SK-N-SH (cell line): Measurements from ENCODE around the gene LYL1. TPM values are rescaled to one million over a fixed set of nuclear protein-coding genes. Genes with fewer than 3 reads are reported as not detected.
A peak's percentile ranks its signal among the peaks of the same experiment; 100 is the strongest.

ENCODE experiments used
- CTCF ChIA-PET: fragments of 300-600, 350-600 bp; formaldehyde crosslinking; extraction: SDS; loops from one replicate; lab custom pipeline; 2021; lab: Yijun Ruan, JAX
- POLR2A ChIA-PET: fragments of 350-600 bp; sonication (Branson Sonifier 250); formaldehyde crosslinking; extraction: SDS; loops from one replicate; lab custom pipeline; 2020; ENCODE audit warnings: antibody characterized with exemption, inconsistent platforms; lab: Yijun Ruan, JAX
- DNase-seq: peaks from one replicate; pipeline ENCODE4 v3.0.0; 2012
- H2AFZ ChIP-seq: fragments of 200-600 bp; sonication (generic); 2 replicates; pipeline ENCODE4 v1.8.1; 2016; ENCODE audit warnings: antibody characterized with exemption, mild to moderate bottlenecking, low read depth
- H3F3A ChIP-seq: fragments of 200-600 bp; sonication (generic); replicated peaks from 2 replicates; pipeline ENCODE3; 2016; ENCODE audit warnings: antibody characterized with exemption, mild to moderate bottlenecking; ENCODE audit not compliant: insufficient read depth
- H3K27ac ChIP-seq, 2 experiments: fragments of 200-500 bp in 1 of 2; fragments of 200-600 bp in 1 of 2; sonication (Bioruptor generic) in 1 of 2; sonication (generic), shearing (Covaris generic) in 1 of 2; 2 replicates each; pipeline versions ENCODE4 v1.5.1 to v1.6.1; 2014 to 2016; ENCODE audit warnings: low read depth in 2 of 2, inconsistent platforms in 1 of 2, low read length in 1 of 2, mild to moderate bottlenecking in 1 of 2, mixed read lengths in 1 of 2
- H3K27me3 ChIP-seq: fragments of 200-600 bp; sonication (generic), shearing (Covaris generic); 2 replicates; pipeline ENCODE4 v1.6.1; 2016; ENCODE audit warnings: mixed run types; ENCODE audit not compliant: insufficient read depth
- H3K36me3 ChIP-seq, 2 experiments: fragments of 200-500 bp in 1 of 2; fragments of 200-600 bp in 1 of 2; sonication (Bioruptor generic) in 1 of 2; sonication (generic) in 1 of 2; replicated peaks in 1 of 2; 2 replicates each; pipeline versions ENCODE3 to v1.5.1; 2014 to 2016; ENCODE audit warnings: low read length in 1 of 2, mild to moderate bottlenecking in 1 of 2; ENCODE audit not compliant: insufficient read depth in 2 of 2, control insufficient read depth in 1 of 2
- H3K4me1 ChIP-seq, 2 experiments: fragments of 200-500 bp in 1 of 2; fragments of 200-600 bp in 1 of 2; sonication (Bioruptor generic) in 1 of 2; sonication (generic), shearing (Covaris generic) in 1 of 2; 2 replicates each; pipeline versions ENCODE4 v1.5.1 to v1.6.1; 2014 to 2016; ENCODE audit warnings: low read depth in 1 of 2, low read length in 1 of 2, mixed run types in 1 of 2; ENCODE audit not compliant: insufficient read depth in 2 of 2, control insufficient read depth in 1 of 2
- H3K4me2 ChIP-seq: fragments of 200-600 bp; sonication (generic), shearing (Covaris generic); 2 replicates; pipeline ENCODE4 v1.6.1; 2017; ENCODE audit warnings: mixed run types
- H3K4me3 ChIP-seq, 2 experiments: fragments of 200-500 bp in 1 of 2; fragments of 200-600 bp in 1 of 2; sonication (Bioruptor generic) in 1 of 2; sonication (generic), shearing (Covaris generic) in 1 of 2; 2 replicates each; pipeline versions ENCODE4 v1.5.1 to v1.8.1; 2014 to 2016; ENCODE audit warnings: low read depth in 2 of 2, inconsistent platforms in 1 of 2, low read length in 1 of 2, mild to moderate bottlenecking in 1 of 2, mixed read lengths in 1 of 2, moderate library complexity in 1 of 2
- H3K79me2 ChIP-seq: fragments of 200-600 bp; sonication (generic); 2 replicates; pipeline ENCODE4 v1.8.1; 2017; ENCODE audit warnings: mild to moderate bottlenecking; ENCODE audit not compliant: insufficient read depth
- H3K9ac ChIP-seq: fragments of 200-600 bp; sonication (generic); 2 replicates; pipeline ENCODE4 v1.6.1; 2017; ENCODE audit warnings: mixed run types
- H3K9me2 ChIP-seq: fragments of 200-600 bp; sonication (generic); 2 replicates; pipeline ENCODE4 v1.6.1; 2017; ENCODE audit warnings: mixed run types
- H3K9me3 ChIP-seq: fragments of 200-600 bp; sonication (generic); 2 replicates; pipeline ENCODE4 v1.6.1; 2017; ENCODE audit warnings: mixed run types, mild to moderate bottlenecking, moderate library complexity
- H4K20me1 ChIP-seq: fragments of 200-600 bp; sonication (generic); 2 replicates; pipeline ENCODE4 v1.6.1; 2017; ENCODE audit warnings: mild to moderate bottlenecking, mixed run types; ENCODE audit not compliant: insufficient read depth
- ELF1 ChIP-seq: IDR thresholded peaks from 2 replicates; pipeline ENCODE4 v1.4.0; 2012
- EP300 ChIP-seq, 2 experiments: IDR thresholded peaks; 2 replicates each; pipeline versions ENCODE4 v1.4.0 to v1.6.1; 2012; ENCODE audit warnings: borderline replicate concordance in 1 of 2, low read depth in 1 of 2, low read length in 1 of 2
- EZH2phosphoT487 ChIP-seq: fragments of 200-600 bp; sonication (generic); IDR thresholded peaks from 2 replicates; pipeline ENCODE4 v1.6.1; 2017; ENCODE audit warnings: low read depth, mixed run types, mild to moderate bottlenecking, antibody characterized with exemption, moderate library complexity, borderline replicate concordance
- FOXM1 ChIP-seq: IDR thresholded peaks from 2 replicates; pipeline ENCODE4 v1.4.0; 2012; ENCODE audit warnings: low read depth, mild to moderate bottlenecking
- MEF2A ChIP-seq: IDR thresholded peaks from 2 replicates; pipeline ENCODE4 v1.4.0; 2012; ENCODE audit warnings: low read depth, borderline replicate concordance
- NFIC ChIP-seq: IDR thresholded peaks from 2 replicates; pipeline ENCODE4 v1.4.0; 2012; ENCODE audit warnings: borderline replicate concordance
- NRF1 ChIP-seq: IDR thresholded peaks from 2 replicates; pipeline ENCODE4 v1.6.1; 2012; ENCODE audit warnings: low read depth, mild to moderate bottlenecking, low read length
- POLR2AphosphoS5 ChIP-seq: IDR thresholded peaks from 2 replicates; pipeline ENCODE4 v1.6.1; 2012; ENCODE audit warnings: low read depth, low read length
- RAD21 ChIP-seq: IDR thresholded peaks from 2 replicates; pipeline ENCODE4 v1.6.1; 2012; ENCODE audit warnings: mild to moderate bottlenecking, low read length
- SMC3 ChIP-seq: IDR thresholded peaks from 2 replicates; pipeline ENCODE4 v1.6.1; 2012; ENCODE audit warnings: low read depth, low read length, improper control_type of control experiment
- TEAD4 ChIP-seq: IDR thresholded peaks from 2 replicates; pipeline ENCODE4 v1.4.0; 2012; ENCODE audit warnings: mild to moderate bottlenecking, borderline replicate concordance; ENCODE audit not compliant: insufficient read depth
- YY1 ChIP-seq: IDR thresholded peaks from 2 replicates; pipeline ENCODE4 v1.4.0; 2012; ENCODE audit warnings: low read depth, mild to moderate bottlenecking
- WGBS: methylation state at CpG from one replicate; pipeline ENCODE4 v1.1.6; 2017; ENCODE audit warnings: low lambda C conversion rate; 5-methylcytosine and 5-hydroxymethylcytosine counted together
- polyA plus RNA-seq, 3 experiments: library from polyadenylated mRNA; depleted of rRNA; stranded (reverse); fragments of >200 nt; gene quantifications; 2 replicates each; pipeline ENCODE4 v1.2.3, GENCODE V29; 2012
- TF ChIP-seq, protein P1 (sequence below): fragments of 150-350 bp; IDR thresholded peaks from 2 replicates; pipeline ENCODE4 v1.6.1; 2017; ENCODE audit warnings: antibody characterized with exemption, low read length, low read depth, borderline replicate concordance

Gene LYL1
- polyA plus RNA-seq, 1 of the 3 experiments (the other 2 are of a cell fraction) = 2.2 TPM

DNA sequence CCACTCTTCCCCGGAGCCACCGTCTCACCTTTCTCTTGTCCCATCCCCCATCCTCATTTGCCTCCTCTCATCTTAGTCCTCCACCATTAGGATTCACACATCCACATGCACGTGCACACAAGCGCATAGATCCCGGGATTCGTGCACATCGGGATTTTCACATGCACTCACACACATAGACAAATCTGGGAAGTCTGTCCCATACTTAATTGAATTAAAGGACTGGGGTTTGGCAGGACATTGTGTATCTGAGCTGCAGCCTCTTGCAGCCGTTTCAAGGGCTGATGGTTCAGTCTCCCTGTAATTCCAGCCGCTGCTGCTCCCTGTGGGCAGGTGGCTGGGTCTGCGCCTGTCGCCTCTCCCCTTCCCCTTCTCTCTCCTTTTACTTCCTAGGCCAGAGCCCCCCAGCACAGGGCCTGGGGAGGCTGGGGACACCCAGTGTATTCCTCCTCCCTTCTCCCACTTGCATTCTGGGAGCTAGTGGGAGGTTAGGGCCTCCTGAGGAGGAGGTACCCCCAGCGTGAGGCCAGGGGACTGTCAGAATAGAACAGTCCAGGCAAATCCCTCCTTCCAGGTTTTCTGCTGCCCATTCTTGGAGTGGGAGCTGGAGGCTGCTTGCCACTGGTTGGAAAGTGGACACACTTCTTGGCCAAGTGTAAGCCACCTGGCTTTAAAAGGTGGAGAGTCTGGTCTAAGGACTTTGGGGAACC, 43.6 kb downstream of the LYL1 start:
- TF ChIP-seq POLR2AphosphoS5 (no peak), NRF1 (no peak), FOXM1 (no peak), YY1 (no peak), EP300 (IDR thresholded peaks at IDR 0.05; ENCODE audit: borderline replicate concordance in 1 of 2, low read depth in 1 of 2, low read length in 1 of 2) (no peak), RAD21 (peak; percentile 47), TEAD4 (no peak), MEF2A (no peak), EZH2phosphoT487 (no peak), ELF1 (no peak), SMC3 (peak; percentile 18; the same call in 1 of the 2 replicates)
- peak overlapping the region; percentile 29; the same call in 1 of the 2 replicates for H3K4me2 ChIP-seq
- peaks cover 68 to 93% of the 10 kb centered on the region in 2 experiments for H3K4me1 ChIP-seq
- no peaks in the 10 kb centered on the region for H3K9me2 ChIP-seq
- no peak overlapping the region for H2AFZ ChIP-seq
- no peaks in the 10 kb centered on the region for H4K20me1 ChIP-seq
- no peak for DNase-seq
- H3K9ac ChIP-seq = no peak overlapping the region
- H3K4me3 ChIP-seq = no peak overlapping the region
- POLR2A ChIA-PET = interaction anchor here (0.6 to 0.8 kb wide), 2 partner anchors 76 to 388 kb away, joined by 3 read pairs; no protein-coding TSS in a partner anchor
- CTCF ChIA-PET = interaction anchor here (0.9 to 35.2 kb wide), 11 partner anchors 11 to 92 kb away, joined by 3 to 506 read pairs (median 55); partner anchors contain the start of gene DAND5
- peak overlapping the region; percentile 16 to 80; a peak in 3 of 4 replicates for H3K27ac ChIP-seq
- peaks cover 36% of the 10 kb centered on the region for H3F3A ChIP-seq
- H3K9me3 ChIP-seq = no peaks in the 10 kb centered on the region
- H3K36me3 ChIP-seq = no peaks in the 10 kb centered on the region
- peaks cover 59% of the 10 kb centered on the region for H3K79me2 ChIP-seq
- 78% methylated on average over 12 of the region's 12 CpGs for WGBS
- H3K27me3 ChIP-seq = no peaks in the 10 kb centered on the region

DNA sequence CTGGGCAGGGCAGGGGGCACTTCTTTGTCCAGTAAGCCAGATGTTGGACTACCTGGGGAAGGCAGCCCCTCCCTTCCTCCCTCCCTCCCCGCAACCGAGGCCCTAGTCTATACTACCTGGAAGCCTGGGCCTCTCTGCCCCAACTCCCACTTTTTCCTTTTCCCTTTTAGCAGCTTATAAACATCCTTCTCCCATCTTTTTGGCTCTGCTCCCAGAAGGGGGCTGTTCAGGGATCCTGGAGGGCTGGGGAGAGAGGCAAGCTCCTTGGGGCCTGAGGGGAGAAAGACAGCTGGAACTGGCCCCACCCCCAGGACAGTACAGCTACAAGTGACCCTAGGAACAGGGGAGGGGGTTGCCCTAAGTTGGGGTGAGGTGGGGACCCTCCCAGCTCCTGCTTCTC, 44.9 kb downstream of the LYL1 start:
- H3K9ac ChIP-seq = no peak overlapping the region; the same call in 1 of the 2 replicates
- H2AFZ ChIP-seq = no peak overlapping the region
- TF ChIP-seq, protein P1, sequence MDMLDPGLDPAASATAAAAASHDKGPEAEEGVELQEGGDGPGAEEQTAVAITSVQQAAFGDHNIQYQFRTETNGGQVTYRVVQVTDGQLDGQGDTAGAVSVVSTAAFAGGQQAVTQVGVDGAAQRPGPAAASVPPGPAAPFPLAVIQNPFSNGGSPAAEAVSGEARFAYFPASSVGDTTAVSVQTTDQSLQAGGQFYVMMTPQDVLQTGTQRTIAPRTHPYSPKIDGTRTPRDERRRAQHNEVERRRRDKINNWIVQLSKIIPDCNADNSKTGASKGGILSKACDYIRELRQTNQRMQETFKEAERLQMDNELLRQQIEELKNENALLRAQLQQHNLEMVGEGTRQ = no peak
- TF ChIP-seq NFIC = peak; percentile 41
- no peak overlapping the region for H3K4me3 ChIP-seq
- CTCF ChIA-PET = interaction anchor here (1.0 to 35.2 kb wide), 10 partner anchors 12 to 90 kb away, joined by 3 to 506 read pairs (median 60); partner anchors contain the start of gene DAND5
- no peaks in the 10 kb centered on the region for H3K9me2 ChIP-seq
- no peaks in the 10 kb centered on the region for H3K27me3 ChIP-seq
- WGBS = 42% methylated on average over 2 of the region's 2 CpGs
- peaks cover 40% of the 10 kb centered on the region for H3F3A ChIP-seq
- H3K27ac ChIP-seq = peak overlapping the region; percentile 100
- H3K9me3 ChIP-seq = no peaks in the 10 kb centered on the region
- H3K79me2 ChIP-seq = peaks cover 57% of the 10 kb centered on the region; the same call in 1 of the 2 replicates
- peaks cover 72 to 94% of the 10 kb centered on the region in 2 experiments for H3K4me1 ChIP-seq
- DNase-seq = no peak
- H3K4me2 ChIP-seq = peak overlapping the region; percentile 88; the same call in 1 of the 2 replicates
- POLR2A ChIA-PET = interaction anchor here (1.2 kb wide), 1 partner anchor 75 kb away, joined by 3 read pairs; no protein-coding TSS in a partner anchor
- H4K20me1 ChIP-seq = no peaks in the 10 kb centered on the region
- H3K36me3 ChIP-seq = no peaks in the 10 kb centered on the region
